ENCODE measurements around the gene IGSF21.
"Not testable (repeated sequence)": the region's sequence is repeated elsewhere in the genome, so short reads cannot be mapped to it uniquely, and the experiment has no call there.

The IGSF21 gene

DNA sequence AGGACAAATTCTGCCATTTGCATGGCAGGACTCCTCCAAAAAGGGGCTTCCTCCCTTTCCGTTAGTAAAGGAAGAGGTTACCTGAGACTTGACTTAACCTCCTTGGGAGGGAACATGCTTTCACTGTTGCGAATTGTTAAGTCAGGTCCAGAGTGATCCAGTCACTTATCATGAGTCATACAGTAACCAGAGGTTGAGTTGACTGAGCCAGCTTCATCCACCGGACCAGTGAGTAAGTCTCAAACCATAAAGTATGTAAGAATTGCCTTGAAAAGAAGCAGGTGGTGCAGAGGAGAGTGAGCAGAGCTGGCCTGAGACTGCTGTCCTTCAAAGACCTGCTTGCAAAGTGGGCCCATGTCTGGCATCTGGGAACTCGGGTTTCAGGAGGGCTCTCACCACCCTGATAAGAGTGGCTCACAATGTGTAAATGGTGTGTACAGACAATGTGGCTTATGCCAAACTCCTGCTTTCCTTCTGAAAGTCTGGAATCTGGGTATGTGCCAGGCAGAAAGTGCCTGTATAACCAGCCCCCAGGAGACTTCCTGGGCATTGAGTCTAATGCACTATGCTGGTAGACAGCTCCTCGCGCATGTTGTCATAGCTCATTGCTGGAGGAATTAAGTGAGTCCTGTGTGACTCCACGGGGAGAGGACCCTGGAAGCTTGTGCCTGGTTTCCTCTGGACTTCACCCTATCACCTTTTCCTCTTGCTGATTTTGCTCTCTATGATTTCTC lies 288.8 kb downstream of the IGSF21 start:
- no peak for DNase-seq

DNA sequence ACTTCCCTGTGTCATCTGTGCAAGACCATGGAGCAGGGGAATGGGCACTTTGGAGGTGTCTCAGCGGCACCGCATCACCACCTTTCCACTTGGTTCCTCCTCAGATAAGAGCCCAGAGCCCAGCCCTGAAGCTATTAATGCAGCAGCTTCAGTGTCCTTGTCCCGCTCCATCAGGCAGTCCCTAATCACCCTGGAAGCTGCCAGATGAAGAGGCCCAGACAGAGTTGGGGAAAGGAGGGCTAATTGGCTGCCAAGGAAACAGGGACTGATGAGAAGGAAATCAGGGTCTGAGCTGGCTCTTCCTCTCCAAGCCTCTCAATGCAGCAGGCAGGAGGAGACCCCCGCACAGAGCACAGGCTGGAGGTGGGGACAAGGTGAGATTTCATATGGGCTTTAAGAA lies 290.0 kb downstream of the IGSF21 start:
- no peak for DNase-seq

DNA sequence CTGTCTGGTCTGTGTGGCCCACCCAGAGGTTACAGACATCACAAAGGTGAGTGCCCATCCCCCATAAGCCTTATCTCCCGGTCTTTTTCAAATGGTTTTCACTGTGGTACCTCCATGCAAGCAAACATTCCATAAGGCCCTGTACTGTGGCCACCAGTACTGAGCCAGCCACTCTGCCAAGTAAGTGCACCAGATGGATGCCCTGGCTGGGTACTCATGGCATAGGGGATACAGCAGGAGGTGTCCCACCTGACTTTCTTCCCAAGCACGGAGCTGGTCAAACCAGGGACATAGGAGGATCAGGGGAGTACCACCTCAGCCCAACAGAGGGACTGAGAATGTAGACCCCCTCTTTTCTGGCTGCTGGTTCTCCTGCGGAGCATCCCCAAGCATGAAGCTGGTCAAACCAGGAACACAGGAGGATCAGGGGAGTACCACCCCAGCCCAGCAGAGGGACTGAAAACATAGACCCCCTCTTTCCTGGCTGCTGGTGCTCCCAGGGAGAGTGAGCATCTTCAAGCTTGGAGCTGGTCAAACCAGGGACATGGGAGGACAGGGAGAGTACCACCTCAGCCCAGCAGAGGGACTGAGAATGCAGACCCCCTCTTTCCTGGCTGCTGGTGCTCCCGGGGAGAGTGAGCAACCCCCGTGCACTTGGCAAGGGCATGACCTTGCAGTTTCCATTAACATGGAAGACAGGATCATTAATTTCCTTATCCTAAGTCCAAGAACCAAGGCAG lies 291.4 kb downstream of the IGSF21 start:
- no peak for DNase-seq

DNA sequence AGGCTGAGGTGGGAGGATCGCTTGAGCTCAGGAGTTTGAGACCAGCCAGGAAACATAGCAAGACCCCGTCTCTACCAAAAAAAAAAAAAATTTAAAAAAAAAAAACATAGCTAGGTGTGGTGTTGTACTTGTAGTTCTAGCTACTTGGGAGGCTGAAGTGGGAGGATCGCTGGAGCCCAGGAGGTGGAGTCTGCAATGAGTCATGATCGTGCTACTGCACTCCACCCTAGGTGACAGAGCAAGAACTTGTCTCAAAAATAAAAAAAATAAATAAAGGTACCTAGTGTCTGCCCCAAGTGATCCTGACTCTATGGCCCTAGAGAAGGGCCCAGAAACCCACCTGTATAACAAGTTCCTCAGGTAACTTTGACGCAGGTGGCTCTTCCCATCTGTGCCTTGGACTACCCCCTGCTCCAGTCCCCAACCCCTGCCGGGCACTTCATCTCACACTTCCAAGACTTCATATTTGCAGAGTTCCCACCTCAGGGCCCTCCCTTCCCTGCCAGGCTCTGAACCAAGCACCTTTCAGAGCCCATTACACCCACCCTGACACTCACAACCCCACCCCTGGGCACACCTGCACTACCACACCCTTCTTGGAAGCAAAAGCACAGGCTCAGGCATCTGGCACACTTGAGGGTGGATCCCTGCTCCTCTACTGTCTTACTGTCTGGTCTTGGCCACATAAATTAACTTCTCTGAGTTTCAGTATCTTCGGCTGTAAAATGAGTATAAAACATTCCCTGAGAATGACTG lies 292.9 kb downstream of the IGSF21 start:
- no peak for DNase-seq

DNA sequence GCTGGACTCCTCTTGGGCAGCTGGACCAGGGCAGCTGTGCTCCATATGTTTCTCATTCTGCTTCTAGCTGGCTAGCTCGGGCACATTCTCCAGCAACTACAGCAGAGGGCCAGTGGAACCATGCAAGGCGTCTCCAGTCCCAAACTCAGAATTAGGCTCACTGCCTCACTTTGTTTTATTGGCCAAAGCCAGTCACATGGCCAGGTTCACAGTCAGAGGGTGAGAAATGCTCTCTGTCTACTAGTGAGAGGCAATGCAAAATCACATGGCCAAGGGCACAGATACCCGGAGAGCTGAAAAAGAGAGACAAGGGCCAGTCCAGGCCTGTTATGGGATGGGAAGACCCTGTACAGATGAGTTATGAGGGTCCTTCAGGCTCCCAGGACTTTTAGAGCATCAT lies 294.3 kb downstream of the IGSF21 start:
- no peak for DNase-seq

DNA sequence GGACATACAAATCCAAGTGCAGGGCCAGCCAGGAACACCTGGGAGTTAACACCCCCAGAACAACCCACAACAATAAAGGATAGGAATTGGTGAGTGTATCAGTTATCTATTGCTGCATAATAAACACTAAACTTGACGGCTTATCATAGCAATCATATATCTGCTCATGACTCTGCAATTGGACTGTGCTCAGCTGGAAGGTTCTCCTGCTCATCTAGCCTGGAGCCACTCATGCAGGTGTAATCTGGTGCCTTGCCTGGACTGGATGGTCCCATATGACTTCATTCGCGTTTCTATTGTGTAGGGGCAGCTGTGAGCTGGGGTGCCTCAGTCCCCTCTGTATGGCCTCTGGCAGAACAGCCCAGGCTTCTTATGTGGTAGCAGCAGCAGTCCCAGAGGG lies 296.9 kb downstream of the IGSF21 start:
- no peak for DNase-seq

DNA sequence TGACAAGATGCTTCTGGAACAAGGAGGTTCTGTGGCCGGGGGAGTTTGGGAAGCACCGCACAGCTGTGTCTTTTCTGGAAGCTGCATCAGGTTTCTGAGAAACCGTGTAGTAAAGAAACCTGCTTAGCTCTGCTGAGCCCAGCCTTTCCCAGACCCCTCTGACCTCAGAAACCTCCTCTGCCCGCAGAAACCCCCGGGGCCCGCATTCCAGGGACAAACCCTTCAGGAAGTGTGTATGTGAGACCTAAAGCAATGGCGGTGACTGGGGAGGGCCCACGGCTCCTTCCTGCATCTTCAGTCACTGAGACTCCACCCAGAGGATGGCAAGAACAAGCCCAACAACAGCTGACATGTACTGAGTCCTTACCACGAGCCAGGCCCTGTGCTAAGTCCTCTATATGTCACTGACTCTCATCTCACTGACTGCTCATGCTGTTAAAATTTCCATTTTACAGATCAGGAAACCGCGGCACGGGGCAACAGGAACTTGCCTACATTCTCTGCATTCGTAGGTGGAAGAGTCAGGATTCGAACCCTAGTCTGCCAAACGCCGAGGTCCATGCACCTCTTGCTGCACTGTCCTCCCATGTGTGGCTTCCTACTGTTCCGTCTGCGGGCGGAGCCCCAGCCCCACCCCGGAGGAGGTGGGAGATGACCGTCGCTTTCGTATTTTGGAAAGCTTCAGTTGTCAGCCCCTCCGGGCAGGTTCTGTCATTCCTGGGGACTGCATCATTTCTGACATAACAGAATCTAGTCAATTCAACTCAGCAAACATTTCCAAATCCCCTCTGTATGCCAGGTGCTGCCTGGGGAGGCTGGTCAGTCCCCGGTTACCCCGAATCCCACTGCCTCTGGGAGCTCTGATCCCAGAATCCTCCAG lies 299.8 kb downstream of the IGSF21 start:
- DNase-seq = no peak

DNA sequence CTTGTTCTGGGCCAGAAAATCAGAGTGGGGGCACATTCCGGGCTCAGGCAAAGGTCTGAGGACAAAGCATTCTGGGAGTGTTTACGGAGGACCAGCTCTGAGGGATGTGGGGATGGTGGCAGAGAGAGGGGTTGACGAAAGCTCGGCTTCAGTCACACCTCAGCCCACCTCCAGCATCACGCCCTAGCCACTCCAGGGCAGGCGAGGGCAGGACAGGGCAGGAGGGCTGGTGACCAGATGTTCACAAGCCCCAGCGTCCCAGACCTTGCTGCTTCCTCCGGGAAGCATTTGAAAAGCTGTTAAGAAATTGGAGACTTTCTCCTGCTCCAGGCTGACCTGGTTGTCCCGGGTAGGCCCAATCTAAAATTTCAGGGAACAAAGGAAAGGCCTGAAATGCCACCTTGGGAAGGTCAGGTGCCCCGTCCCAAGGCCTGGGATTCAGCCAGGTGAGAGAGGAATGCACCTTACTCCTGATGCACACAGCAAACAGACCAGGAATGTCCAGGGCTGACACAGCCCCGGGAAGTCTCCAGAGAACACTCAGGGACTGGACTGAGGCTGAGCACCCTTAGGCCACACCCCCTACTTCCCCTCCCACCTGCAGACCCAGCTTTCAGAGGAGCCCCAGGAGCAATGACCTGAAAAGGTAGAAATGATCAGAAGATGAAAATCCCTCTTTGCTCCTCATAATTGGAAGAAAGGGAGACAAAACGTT lies 301.2 kb downstream of the IGSF21 start:
- no peak for DNase-seq

DNA sequence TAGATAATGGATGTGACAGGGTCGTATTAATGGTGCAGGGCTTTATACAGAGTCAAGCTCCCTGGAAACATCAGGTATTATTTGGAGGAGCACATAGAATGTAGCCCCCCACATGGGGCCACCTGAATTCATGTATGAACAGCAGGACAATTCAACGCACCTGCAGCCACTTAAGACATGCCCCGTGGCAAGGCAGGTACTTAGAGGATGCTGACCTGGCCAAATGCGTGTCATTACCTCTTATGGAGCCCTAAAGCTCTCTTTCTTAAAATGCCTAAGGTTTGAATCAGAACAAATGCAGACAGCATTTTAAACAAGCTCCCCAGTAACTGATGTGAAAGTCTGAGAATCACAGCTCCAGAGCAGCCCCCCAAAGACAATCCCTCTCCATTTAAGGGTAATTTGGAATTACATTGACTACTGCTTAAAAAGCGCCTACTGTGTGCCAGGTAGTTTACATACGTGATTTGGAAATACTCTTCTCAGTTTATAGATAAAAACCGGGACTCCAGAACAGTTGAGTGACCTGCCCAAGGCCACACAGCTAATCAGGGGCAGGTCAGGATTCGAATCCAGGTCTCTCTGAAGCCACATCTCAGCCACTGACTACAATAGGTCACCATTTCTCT lies 302.1 kb downstream of the IGSF21 start:
- no peak for DNase-seq

DNA sequence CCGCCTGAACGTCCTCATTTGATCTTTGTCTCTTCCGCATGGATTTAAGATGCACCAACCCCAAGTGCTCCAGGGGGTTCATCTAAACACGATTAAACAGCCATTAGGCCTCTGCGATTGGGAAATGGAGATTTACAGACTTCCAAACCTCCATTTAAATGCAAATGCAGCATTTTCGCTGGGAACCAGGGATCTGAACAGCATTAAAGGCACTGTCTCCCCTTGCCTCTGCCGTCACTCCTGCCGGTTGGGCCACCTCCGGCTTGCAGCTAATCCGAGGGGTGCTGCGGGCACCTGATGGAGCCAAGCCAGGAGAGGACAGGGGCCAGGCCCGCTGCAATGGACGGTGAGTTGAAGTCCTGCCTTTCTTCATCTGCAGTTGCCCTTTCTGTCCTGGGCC lies 302.8 kb downstream of the IGSF21 start:
- no peak for DNase-seq

DNA sequence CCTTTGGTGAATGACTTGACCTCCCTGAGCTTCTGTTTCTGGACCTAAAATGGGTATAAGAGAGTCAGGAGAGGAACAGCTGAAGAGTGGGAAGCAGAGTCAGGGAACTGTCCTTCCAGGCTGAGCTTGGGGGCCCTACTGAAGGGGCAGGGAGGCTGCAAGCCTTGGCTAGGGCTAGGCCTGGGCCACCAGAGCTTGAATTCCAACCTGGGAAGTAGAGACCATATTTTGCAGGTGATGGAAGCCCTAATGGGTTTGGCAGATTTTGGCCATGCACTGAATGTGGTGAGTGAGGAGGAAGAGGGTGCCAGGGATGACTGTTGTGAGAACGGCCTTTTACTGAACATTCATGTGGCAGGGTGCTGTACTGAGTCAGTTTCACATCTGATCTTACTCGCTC lies 303.7 kb downstream of the IGSF21 start:
- no peak for DNase-seq

DNA sequence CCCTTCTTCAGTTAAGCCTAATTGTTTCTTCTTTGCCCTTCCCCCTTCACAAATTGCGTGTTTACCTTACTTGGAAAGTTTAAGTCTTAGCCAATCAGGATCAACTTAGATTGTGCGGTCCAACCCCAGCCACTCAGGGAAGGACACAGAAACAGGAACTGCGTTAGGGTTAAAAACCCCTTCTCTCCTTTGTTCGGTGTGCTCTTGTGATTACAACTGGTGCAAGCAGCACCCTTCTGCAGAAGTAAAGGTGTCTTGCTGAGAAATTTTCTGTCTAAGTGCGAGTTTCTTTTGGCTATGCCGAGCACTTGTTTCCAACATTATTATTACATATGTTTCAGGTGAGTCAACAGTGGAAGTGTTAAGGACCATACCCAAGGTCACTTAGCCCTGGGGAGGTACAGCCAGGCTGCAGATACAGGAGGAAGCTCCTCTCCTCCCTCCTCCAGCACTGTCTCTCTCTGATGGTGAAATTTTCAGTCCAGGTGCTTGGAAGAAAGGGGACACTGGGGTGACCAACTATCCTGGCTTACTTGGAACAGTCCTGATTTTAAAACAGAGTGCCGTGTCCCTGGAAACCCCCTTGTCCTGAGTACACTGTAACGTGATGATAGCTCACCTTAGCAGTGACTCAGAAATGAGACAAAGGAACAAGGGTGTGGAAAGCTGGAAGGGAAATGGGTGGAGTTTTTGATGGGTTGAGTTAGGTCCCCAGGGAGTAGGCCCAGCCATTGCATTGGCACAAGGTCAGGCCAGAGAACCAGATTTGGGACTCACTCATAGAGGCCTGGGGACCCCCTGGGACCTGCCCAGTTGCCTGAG lies 304.4 kb downstream of the IGSF21 start:
- no peak for DNase-seq

DNA sequence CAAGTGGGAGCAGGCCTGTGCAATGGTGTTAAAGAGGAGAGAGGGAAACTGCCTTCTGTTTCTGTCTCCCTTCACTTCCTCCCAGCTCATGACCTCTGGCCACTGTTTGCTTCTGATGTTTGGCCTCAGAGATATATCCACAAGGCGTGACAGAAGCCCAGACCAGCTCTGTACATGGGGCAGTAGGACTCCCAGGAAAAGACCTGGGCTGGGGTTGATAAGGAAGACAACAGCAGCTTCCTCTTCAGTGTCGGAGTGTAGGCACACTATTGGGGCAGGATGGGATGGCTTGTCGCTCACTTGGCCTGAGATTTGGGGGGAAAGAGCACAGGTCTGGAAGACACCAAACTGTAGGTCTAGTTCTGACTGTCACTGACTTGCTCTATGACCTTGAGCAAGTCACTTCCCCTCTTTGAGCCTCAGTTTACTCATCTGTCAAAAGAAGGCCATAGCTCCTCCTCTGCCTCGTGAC lies 305.3 kb downstream of the IGSF21 start:
- DNase-seq = no peak

DNA sequence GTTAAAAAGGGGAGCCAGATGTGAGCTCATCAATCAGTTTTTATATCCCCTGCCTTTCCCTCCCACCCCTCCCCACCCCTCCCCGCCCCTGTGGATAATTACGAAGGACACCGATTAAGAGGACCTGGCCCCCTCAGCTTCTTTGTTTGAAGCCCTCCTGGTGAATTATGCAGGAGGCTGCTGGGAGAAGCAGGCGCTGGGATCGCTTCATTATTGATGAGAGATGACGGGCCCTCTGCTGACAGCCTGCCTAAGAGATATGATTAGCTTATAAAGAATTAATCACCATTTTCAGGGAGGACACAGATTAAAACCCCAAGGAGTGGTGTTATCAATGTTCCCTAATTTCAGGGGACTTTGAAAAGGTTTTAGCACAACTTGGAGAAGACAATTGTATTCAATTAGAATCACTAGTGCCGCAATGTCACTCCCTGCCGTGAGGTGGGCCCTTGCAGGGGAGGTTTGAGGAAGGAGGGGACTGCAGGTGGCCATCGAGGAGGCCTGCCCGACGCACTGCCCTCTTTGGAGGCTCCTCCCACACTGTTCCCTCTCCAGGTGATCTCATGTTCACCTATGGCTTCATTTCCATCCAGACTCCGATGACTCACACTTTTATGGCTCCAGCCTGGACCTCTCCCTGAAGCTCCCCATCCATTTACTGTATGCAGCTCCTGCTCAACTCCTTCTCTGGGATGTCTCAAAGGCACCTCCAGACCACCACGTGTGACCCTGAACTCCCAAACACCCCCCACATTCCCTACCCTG lies 306.1 kb downstream of the IGSF21 start:
- DNase-seq = no peak

DNA sequence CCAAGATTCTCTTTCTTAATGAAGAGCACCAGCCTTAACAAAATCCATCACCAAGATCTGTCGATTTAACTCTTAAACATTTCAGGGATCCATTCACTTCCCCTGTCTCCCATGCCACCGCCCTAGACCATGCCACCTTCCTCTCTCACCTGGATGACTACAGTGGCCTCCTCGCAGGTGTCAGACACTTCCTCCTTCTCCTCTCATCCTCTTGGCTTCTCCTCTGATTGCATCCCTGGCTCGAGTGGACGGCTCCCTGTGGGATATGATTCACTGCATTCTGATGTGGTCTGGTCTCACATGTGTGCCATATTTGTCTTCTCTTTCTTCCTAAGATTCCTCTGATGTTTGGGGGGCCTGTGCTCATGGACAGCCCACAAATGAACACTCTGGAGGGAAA lies 306.7 kb downstream of the IGSF21 start:
- DNase-seq = no peak

DNA sequence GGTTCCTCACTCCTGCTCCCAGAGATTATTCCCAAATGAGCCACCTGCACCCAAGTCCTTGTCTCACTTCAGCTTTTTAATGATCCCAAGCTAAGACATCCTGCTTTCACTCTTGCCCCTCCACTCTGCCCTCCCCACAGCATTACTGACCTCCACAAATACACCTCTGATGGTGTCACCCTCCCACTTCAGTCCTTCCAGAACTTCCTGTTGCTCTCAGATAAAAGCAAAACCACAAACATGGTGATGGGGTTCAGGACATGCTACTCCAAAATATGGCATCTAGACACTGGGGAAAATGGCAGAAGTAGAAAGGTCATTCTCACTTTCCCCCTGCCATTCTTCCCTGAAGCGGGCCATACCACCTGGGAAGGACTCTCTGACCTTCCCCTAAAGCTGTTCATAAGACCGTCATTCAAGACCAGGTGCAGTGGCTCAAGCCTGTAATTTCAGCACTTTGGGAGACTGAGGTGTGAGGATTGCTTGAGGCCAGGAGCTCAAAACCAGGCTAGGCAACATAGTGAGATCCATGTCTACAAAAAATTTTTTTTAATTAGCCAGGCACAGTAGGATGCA lies 307.4 kb downstream of the IGSF21 start:
- DNase-seq = no peak

DNA sequence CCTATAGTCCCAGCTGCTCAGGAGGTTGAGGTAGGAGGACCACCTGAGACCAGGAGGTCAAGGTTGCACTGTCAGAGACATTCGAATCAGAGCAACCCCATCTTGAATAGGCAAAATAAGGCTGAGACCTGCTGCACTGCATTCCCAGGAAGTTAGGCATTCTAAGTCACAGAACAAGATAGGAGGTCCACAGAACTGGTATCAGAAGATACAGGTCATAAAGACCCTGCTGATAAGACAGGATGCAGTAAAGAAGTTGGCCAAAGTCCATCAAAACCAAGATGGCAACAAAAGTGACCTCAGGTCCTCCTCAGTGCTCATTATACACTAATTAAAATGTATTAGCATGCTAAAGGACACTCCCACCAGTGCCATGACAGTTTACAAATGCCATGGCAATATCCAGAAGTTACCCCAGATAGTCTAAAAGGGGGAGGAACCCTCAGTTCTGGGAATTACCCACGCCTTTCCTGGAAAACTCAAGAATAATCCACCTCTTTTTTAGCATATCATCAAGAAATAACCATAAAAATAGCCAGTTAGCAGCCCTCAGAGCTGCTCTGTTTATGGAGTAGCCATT lies 307.9 kb downstream of the IGSF21 start:
- no peak for DNase-seq

DNA sequence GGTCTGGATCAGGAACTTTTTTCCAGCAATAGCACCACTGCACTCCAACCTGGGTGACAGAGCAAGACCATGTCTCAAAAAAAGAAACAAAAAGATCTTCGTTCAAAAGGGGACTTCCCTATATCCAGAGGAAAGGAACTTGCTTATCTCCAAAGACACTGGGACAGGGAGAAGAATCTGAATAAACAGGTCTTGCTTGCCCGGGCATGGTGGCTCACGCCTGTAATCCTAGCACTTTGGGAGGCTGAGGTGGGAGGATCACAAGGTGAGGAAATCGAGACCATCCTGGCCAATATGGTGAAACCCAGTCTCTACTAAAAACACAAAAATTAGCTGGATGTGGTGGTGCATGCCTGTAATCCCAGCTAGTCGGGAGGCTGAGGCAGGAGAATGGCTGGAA lies 308.5 kb downstream of the IGSF21 start:
- not testable (repeated sequence) for DNase-seq

Data from hypothalamus (tissue), 51 donors.